HG03039 (cell line): ENCODE data around the gene GDI1.

Experiments used
- ATAC-seq: cut with Tn5 transposase; IDR thresholded peaks from one replicate; pipeline ENCODE4 v1.9.1; 2021; ENCODE audit warnings: mild to moderate bottlenecking, moderate library complexity; ENCODE audit not compliant: unreplicated experiment

GDI1 gene

DNA sequence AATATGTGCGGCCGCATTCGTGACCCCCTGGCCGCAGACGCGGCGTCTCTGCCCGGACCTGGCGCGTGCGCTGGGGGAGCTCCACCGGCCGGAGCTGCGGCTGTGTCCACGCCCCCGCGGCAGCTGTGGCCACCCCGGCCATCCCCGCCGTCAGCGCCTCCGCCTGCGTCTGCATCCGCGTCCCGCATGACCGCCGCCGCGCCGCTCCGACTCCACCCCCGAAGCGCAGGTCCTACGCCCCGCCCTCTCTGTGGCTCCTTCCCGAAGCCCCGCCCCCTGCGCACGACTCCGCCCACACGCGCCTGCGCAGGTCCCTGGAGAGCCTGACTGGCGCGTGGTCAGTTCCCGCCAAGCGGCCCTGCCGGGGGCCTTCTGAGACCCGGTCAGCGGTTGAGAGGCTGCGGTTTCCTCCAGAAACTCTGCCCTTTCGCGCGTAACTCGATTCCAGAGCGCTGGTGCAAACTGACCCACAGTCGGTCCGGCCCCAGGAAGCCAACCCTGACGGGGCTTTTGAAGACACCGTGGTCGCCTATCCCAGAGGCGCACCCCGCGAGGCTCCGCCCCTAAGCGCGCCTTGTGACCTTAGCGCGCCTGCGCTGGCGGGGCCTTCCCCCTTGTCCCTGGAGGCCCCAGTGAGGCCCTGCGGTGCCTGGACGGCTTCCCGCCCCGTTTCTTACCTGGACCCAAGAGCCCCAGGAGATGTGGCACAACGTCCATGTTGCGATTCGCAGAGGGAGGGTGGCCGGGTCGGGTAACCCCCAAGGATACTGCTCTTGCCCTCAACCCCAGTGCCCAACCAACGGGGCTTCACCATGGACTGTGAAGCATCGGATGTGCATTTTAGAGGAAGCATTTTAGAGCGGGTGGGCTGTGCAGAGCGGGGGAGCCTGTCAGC, 42.0 kb downstream of the GDI1 start, which contains the start of gene LAGE3:
LAGE3 (minus strand) TSS at position 554 of the 895 bp plus-strand sequence; CDS start at position 188, 366 bp downstream.
- peak; percentile 82 for ATAC-seq

DNA sequence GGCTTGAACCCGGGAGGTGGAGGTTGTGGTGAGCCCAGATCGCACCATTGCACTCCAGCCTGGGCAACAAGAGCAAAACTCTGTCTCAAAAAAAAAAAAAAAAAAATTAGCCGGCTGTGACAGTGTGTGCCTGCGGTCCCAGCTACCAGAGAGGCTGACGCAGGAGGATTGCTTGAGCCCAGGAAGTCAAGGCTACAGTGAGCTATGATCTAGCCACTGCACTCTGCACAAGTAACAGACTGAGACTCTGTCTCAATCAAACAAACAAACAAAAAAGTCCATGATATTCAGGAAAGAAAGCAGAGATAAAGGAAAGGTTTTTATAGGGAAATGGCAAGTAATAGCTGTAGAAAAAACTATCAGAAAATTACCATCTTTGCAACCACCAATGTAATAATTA, 44.2 kb downstream of the GDI1 start:
- ATAC-seq: no peak

DNA sequence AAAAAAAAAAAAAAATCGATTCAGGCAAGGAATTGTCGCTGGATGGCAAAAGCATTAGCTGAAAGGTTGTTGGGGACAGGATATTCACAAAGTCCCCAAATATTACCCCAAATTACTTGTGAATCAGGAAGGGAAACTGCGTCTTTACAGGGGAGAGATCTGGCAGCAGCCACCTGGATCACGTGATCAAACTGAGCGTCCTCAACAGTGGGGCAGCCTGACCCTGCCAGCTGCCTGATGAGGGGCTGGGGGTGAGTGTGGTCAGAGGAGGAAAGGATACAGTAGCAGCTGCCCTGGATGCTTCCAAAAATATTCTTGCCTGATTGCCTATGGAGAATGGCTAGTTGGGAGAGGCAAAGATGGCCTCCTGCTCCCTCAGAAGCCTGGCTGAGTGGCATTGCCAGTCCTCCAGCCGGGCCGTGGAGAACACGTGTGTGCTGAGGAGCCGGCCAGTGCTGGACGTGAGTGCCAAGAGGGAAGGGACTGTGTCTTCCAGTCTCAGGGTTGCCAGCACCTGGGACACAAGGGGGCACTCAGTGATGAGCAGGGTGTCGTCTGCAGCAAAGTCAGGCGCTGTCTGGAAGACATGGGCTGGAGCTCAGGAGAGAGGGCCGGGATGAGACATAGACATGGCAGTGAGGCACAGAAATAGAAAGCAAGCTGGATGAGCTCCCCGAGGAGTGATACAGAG, 45.1 kb downstream of the GDI1 start:
- ATAC-seq: no peak

DNA sequence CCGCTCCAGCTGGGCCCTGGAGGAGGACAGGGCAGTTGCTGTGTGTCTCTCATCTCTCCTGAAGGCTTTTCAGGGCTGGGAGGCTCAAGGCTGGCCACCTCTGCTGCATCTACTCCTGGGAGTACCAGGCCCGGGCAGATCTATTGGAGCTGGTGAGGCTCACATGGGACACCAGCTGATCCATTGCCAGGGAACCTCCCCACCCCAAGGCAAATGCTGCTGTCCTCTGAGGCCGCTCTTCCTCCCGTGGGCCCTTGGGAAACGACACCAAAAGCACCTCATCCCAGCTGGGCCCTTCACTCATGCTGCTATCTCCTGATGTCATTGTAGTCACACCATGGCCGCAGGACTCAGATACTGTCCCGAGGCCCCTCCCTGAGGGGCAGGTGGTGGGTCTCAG, 45.8 kb downstream of the GDI1 start:
- no peak for ATAC-seq

DNA sequence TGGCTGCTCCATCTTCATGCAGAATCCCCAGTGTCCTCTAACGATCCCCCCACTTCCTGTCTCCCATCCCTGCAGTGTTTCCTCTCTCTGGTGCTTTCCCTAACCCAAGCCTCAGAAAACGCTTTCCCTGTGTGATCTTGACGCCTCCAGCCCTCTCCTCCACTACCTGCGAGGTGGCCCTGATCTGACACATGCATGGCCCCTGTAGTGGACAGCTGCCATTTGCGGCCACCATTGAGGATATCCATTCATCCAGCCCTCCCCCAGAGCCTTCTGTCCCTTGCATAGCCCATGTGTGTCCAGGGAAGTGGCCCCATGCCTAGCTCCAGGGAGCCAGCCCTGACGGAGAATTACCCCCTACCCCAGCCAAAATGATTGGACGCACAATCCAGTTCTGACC, 46.4 kb downstream of the GDI1 start:
- no peak for ATAC-seq

DNA sequence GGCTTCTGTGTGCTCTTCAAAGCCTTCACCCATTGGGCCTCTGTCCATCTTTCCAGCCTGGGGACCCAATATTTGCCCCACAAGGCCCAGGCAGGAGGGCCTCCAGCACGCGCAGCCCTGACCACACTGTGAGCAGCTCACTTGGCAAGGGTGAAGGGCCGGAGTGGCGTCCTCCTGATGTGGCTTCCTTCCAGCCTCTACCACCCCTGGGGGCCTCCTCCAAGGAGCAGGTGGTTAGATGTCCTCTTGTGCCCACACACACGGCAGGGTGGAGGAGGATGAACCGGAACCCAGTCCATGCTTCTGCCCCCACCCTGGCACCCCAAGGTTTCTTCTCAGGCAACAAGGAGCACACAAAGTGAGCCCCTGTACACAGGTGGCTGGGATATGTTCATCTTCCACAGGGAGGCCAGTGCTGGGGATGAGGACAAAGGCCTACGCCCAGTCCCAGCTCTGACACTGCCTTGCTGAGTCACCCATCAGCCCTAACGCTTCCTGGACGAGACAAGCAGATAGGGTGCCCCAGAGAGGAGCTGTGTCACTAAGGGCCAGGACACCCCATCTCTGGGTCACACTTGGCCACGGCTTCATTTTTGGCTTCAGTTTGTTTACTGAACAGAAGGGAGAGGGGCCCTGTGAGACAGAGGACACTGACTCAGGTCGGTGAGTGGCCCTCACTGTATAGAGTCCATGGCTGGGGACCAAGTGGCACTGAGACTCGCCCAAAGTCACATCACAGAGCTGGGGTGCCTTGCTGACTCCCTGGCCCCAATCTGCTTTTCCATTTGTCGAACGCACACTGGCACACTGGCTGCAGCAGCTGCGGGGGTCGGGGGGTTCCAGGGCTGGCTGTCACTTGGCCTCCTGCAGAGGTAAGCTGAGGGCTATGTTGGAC, 47.5 kb downstream of the GDI1 start:
- no peak for ATAC-seq

DNA sequence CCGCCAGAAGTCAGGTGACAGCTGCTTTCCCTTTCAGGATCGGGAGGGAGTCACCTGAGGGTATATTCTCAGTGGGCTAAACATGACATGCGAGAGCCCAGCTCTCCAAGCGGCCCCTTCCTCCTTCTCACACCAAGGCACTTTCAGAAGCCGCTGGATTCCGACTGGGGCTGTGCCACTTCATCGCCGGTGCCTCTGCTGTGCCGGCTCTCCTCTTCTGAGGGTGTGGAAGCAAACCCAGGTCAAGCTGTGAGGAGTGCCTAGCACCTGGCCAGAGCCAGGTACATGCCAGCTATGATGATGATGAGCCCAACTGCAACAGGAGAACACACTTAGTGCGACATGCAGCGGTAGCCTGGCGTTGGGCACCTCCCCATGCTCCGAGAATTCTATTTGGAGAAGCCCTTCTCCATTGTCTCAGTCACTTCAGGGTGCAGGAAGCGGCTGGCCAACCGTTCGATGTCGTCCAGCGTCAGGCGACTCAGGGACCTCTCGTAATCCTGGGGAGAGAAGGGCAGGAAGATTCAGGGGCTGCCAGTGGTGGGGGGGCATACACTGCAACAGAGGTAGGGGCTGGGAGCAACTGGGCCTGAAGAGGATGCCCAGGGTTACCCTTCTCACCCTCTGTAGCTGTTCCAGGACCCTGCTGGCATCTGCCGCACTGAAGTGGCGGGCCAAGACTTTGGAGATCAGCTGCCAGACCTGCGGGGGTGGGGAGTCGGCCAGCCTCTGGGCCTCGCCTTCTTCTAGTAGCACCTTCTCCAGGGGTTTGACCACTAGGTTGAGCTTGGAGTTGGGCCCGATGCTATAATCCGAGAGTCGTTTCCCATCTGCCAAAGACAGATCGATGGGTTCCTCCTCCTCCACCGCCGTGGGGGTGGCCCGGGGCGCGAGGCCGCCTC, 48.4 kb downstream of the GDI1 start:
- no peak for ATAC-seq

DNA sequence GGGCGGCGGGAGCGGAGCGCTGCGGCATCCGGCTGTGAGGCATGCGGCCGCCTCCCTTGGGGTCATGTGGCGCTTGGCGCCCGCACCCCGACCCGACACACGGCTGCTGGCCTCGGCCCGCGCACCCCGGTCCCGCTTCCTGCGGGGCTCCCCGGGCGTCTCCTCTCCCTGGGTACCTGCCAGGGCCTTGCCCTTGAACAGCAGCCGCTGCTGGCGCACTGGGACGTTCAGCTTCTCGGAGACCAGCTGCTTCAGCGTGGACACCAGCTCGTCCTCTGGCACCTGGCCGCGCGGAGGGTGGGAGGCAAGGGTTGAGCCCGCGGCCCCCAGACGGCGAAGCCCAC, 49.1 kb downstream of the GDI1 start:
- ATAC-seq: no peak

DNA sequence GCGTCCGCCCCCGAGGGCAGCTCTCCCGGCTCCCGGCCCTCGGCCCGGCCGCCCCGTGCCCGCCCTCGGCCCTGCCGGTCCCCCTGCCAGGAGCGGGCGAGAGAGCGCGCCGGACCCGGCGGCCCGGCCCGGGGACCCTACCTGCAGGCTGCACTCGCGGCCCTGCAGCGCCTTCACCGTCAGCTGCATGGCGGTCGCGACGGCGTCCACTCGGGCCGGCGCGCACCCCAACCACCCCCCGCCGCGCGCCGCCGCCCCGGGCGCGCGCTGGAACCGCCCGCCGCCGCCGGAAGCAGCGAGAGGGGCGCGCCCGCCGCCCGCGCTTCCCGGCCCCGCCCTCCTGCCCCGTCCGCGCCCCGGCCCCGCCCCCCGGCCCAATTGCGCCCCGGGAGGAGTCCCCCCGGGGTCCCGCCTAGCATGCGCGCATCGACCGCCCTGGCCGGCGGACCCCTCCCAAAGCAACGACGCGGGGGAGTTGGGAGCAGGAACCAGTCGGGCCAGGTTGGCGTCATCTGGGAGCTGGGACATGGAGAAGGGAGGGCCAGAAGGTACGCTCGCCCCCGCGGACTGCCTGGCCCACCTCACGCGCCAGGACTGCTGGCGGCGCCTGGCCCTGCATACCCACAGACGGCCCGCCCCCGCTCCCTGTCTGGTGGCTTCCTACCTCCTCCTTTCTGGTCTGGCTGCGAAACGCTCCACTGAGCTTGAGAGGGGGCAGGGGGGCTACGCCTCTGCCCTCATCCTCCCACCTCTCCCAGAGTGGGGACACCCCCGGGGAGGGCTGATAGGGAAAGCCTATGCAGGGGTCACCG, 49.6 kb downstream of the GDI1 start, which contains the start of gene UBL4A:
UBL4A (minus strand) TSS at position 220 of the 812 bp plus-strand sequence; CDS start at position 189, 31 bp downstream.
- no peak for ATAC-seq

DNA sequence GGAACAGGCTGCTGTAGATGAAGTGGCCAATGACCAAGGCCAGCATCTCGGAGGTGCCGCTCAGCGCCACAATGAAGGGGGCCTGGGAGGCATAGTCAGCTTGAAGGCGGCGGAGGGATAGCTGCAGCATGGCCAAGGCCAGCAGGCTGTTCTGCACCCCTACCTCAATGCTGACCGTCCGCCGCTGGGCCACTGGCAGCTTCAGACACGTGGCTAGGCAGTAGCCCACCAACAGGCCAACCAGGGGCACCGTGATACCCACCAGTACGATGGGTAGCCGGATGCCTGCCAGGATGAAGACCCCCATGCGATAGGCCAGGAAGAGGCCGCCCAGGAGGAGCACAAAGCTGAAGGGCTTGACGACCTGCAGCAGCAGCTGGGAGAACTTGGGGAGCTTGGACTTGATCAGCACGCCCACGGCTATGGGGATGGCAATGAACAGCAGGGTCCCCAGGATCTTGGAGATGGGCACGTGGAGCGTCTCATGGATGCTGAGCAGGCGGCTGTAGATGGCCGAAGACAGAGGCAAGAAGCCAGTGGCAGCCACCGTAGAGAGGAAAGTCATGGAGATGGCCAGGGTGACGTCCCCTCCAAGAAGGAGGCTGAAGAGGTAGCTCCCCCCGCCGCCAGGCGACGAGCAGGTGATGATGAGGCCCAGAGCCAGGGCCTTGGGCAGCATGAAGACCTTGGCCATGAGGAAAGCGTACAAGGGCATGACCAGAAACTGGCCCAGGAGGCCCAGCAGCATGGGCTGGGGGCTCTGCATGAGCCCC, 50.8 kb downstream of the GDI1 start:
- no peak for ATAC-seq

DNA sequence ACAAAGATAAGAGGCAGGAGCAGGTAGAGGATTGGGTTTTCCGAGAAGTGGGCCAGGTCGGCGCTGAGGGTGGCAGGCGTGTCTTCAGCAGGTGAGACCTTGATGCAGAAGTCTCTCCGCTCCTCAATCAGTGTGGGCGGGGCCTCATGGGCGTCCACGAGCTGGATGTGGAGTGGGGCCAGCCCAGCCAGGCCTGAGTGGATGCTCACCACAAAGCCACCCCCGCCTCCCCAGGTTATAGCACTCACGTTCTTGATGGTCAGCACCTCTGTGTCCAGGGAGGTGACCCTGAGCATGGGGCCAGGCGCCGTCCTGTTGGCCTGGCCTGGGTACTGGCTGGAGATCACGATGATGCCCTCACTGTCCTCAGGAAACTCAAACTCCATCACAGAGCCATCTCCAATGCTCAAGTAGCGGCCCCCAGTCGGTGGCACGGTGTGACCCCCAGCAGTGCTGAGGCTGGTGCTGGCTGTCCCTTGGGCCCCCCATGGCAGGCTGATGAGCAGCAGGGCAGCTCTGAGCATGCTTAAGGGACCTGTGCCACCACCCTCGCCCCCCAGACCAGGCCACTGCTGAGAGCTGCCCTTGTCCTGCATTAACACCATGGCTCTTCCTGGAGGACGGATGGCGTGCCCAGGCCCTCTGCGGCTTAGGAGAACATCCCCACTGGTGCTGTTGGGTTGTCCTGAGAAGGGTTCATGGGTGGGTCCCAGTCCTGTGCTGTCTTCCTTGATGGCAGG, 51.6 kb downstream of the GDI1 start:
- no peak for ATAC-seq

DNA sequence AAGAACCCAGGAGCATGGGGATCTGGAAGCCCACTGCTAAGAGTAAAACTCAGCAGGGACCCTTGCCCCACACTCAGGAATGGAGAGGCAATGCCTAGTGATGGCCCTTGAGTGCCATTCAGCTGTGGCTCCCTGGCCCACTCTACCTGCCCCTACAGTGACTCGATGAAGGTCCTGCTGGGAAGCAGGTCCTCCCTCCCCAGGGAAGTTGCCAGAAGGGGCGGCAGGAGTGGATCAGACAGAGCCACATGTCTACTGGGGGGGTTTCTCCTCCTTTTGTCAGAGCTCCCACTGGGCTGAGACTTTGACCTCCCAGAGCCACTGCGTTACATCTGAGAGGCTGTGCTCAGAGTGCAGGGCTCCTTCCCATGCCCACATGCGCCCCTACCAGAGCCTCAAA, 52.2 kb downstream of the GDI1 start:
- no peak for ATAC-seq

DNA sequence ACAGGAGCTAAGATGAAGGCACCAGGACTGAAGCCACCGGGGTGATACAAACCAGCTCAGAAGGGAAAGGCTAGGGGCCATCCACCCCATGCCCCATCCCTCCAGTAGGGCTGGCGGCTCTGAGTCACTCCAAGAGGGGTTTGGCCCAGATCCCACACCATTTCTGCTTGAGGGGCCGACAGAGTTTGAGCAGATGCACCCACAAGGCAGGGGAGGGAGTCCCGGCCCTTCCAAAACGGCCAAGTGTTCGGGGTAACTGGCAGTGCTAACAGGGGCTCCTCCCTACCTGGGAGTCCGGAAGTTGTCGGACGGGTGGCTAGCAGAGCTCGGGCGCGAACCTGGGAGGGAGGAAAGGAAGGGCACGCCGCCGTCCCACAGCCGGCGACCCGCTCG, 53.1 kb downstream of the GDI1 start:
- ATAC-seq: peak; percentile 17

DNA sequence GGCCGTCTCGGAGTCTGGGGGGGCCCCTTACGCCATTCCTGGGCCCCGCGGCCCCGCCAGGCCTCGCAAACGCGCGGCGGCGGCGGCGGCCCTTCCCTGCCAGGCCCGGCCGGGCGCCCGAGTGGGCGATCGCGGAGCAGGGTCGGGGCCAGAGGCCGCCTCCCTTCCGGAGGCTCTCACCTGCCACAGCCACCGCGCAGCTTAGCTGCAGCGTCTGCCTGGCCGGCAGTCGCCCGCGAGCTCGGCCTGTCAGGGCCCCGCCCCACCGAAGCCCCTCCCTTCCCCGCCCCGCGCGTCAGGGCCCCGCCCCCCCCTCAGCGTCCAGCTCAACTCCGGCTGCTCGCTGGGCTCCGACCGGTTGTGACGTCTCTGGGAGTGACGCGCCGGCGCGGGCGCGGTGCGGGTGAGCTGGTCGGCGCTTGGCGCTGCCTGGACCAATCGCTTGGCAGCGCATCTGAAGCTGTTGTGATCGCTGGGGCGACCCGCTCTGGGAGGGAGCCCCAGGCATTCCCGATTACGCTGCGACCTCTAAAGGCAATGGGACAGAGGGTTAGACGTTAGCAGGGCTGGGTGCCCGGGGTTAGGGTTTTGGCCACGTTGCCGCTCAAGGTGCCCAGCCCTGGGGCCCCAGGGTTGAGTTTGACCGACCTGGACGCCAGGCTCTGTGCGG, 53.6 kb downstream of the GDI1 start, which contains the start of gene SLC10A3:
SLC10A3 (minus strand) TSS at position 216 of the 670 bp plus-strand sequence. CDS start 1,689 bp downstream, outside the sequence.
- peak; percentile 79 for ATAC-seq
